Hair follicular keratinocyte (primary cell): Measurements from ENCODE around the gene LYPD6B. TPM values are rescaled to one million over a fixed set of nuclear protein-coding genes. Genes with fewer than 3 reads are reported as not detected.

Experiments
- total RNA-seq: library from RNA; depleted of rRNA; stranded (reverse); fragments of >200 nt; gene quantifications from 2 replicates; pipeline ENCODE4 v1.2.3, GENCODE V29; 2015

The LYPD6B gene
- total RNA-seq = 1.9 and 4.9 TPM in 2 replicates

DNA sequence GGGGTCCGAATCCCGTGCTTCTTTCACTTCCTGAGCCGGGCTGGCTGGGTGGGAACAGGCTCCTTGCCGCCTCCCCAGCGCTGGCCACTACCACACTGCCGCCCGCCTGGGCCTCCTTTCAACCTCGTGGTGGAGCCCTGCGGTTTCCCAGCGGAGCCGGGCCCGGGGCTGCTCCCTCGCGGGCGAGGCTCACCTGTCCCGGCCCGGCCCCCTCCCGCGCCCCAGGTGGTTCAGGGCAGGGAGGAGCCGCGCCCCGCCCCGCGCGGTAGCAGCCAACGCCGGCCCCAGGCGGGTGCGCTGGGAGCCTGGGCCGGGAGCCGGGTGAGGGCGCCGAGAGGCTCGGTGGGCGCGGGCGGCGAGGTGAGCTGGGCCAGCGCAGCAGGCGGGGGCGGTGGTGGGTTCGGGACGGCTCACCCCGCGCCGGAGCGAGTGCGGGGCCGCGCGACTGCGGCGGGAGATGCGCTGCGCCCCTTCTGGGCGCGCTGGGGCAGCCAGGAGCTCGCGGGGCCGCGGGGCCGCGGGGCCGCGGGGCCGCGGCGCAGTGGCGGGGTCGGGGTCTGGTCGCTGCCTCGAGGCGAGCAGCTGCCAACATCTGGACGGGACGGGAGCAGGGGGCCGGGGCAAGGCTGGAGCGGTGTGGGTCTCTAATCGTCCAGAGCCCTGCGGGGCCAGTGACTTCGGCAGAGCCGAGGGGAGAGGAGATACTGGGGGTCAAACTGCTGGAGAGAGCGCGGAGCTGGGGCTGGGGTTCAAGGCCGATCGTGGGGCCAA, at the start of gene LYPD6B:
Gene LYPD6B, plus strand, starts transcription at position 258 of the 771 bp plus-strand sequence. CDS start 92,250 bp downstream, outside the sequence.

Other genes starting within 250 kb of the LYPD6B start
- under 0.01 and 0.38 TPM in 2 replicates for gene KIF5C, start 163.5 kb upstream of the LYPD6B start, total RNA-seq